ENCODE results near the gene BRAP. TPM values are rescaled to one million over a fixed set of nuclear protein-coding genes. Genes with fewer than 3 reads are reported as not detected.
"Not testable (repeated sequence)": the region's sequence is repeated elsewhere in the genome, so short reads cannot be mapped to it uniquely, and the experiment has no call there.

Gene BRAP
- total RNA-seq, 1 experiment from 2014 or later = 18.3 TPM

GRCh38 chr12:111602348-111602747 lies 83.4 kb downstream of the BRAP start:
- POLR2A ChIA-PET = no interaction called here
- ATAC-seq = no peak
- Mint-ChIP-seq H3K27me3 (ENCODE audit: low read depth) (no peaks in the 10 kb centered on the region), H3K27ac (no peak overlapping the region), H3K36me3 (no peaks in the 10 kb centered on the region), H3K4me1 (peaks cover 5% of the 10 kb centered on the region), H3K9me3 (peaks cover 9% of the 10 kb centered on the region), H3K4me3 (no peak overlapping the region)
- TF ChIP-seq USF1 (CRISPR knock-in tag; IDR thresholded peaks at IDR 0.05) (no peak), FOXK1 (CRISPR knock-in tag; IDR thresholded peaks at IDR 0.05) (no peak), AFF4 (CRISPR knock-in tag; IDR thresholded peaks at IDR 0.05; ENCODE audit: borderline replicate concordance) (no peak), CBFB (CRISPR knock-in tag; IDR thresholded peaks at IDR 0.05; ENCODE audit: low read depth) (no peak), IRF1 (CRISPR knock-in tag; IDR thresholded peaks at IDR 0.05) (no peak), FOXJ3 (CRISPR knock-in tag; IDR thresholded peaks at IDR 0.05; ENCODE audit: borderline replicate concordance) (no peak), ATF3 (CRISPR knock-in tag; conservative IDR thresholded peaks at IDR 0.05) (no peak), MLX (CRISPR knock-in tag; IDR thresholded peaks at IDR 0.05) (no peak), ZNF416 (CRISPR knock-in tag; IDR thresholded peaks at IDR 0.05) (no peak), RORB (CRISPR knock-in tag; IDR thresholded peaks at IDR 0.05) (no peak), IRF2 (CRISPR knock-in tag; IDR thresholded peaks at IDR 0.05; ENCODE audit: borderline replicate concordance, low read depth) (no peak), NR1H2 (CRISPR knock-in tag; IDR thresholded peaks at IDR 0.05) (no peak), SP1 (CRISPR knock-in tag; conservative IDR thresholded peaks at IDR 0.05) (no peak), SMAD4 (CRISPR knock-in tag; IDR thresholded peaks at IDR 0.05) (no peak), MYBL2 (CRISPR knock-in tag; IDR thresholded peaks at IDR 0.05) (no peak), CDX4 (CRISPR knock-in tag; IDR thresholded peaks at IDR 0.05; ENCODE audit: borderline replicate concordance) (no peak), CREB1 (CRISPR knock-in tag; IDR thresholded peaks at IDR 0.05) (no peak), USF2 (CRISPR knock-in tag; IDR thresholded peaks at IDR 0.05) (no peak)
- no peak for DNase-seq (ENCODE audit: low spot score)
- CTCF ChIA-PET = no interaction called here

GRCh38 chr12:111600986-111601385 lies 84.8 kb downstream of the BRAP start:
- H3K4me1 Mint-ChIP-seq = peaks cover 15% of the 10 kb centered on the region
- H3K27ac Mint-ChIP-seq; H3K36me3 Mint-ChIP-seq; H3K4me3 Mint-ChIP-seq; DNase-seq (ENCODE audit: low spot score); H3K27me3 Mint-ChIP-seq (ENCODE audit: low read depth); H3K9me3 Mint-ChIP-seq; POLR2A ChIA-PET; CTCF ChIA-PET; ATAC-seq: not testable (repeated sequence)

All from WTC11 (cell line).